K562 (cell line): ENCODE results near the gene TMEM200B. TPM values are rescaled to one million over a fixed set of nuclear protein-coding genes. Genes with fewer than 3 reads are reported as not detected.

Experiments used
- ATAC-seq: fragments of 200-7000 bp; cut with Tn5 transposase; 3 replicates; pipeline ENCODE4 v1.9.1; 2020; ENCODE audit warnings: moderate library complexity
- BruUV-seq: library from RNA; stranded (reverse); fragments of 400-500 nt; replicated peaks from 2 replicates; lab custom pipeline; 2021; lab: Mats Ljungman, UMichigan
- CTCF ChIA-PET: fragments of 300-600 bp; formaldehyde crosslinking; extraction: SDS; loops from one replicate; lab custom pipeline; 2021; ENCODE audit warnings: low intra/inter-chr PET ratio; lab: Yijun Ruan, JAX
- POLR2A ChIA-PET: fragments of 300-600, 350-650 bp; sonication (Branson Sonifier 250); formaldehyde crosslinking; extraction: SDS; loops from one replicate; lab custom pipeline; 2021; ENCODE audit warnings: antibody characterized with exemption, inconsistent platforms; lab: Yijun Ruan, JAX
- DNase-seq, 4 experiments: peaks; one replicate each; pipeline versions ENCODE4 v3.0.0 to v3.0.0-alpha.2; 2011 to 2018; ENCODE audit warnings: low spot score in 3 of 4, mixed read lengths in 3 of 4; ENCODE audit errors: extremely low read depth in 1 of 4
- FAIRE-seq: peaks from 2 replicates; lab custom pipeline; 2011; peaks lifted over from hg19 to GRCh38; lab: Jason Lieb, UNC
- H2AFZ ChIP-seq: 2 replicates; pipeline ENCODE4 v1.6.0; 2011; ENCODE audit warnings: low read depth, low read length, control low read depth, inconsistent platforms
- H3K27ac ChIP-seq: fragments of 200-600 bp; 3 replicates; pipeline ENCODE4 v1.8.0; 2011; ENCODE audit warnings: low read depth, mild to moderate bottlenecking, control low read depth, inconsistent platforms, low read length, moderate library complexity, mixed read lengths; ENCODE audit errors: extremely low read depth
- H3K27me3 ChIP-seq, 2 experiments: fragments of 300-600 bp in 1 of 2; 2 replicates in 1 of 2; 3 replicates in 1 of 2; pipeline versions ENCODE4 v1.6.0 to v1.8.0; 2011; ENCODE audit warnings: inconsistent platforms in 2 of 2, low read length in 2 of 2, mild to moderate bottlenecking in 1 of 2, mixed read lengths in 1 of 2, moderate library complexity in 1 of 2; ENCODE audit not compliant: control insufficient read depth in 2 of 2, insufficient read depth in 2 of 2
- H3K36me3 ChIP-seq: fragments of 300-600 bp; 3 replicates; pipeline ENCODE4 v1.8.0; 2011; ENCODE audit warnings: mild to moderate bottlenecking, low read length, inconsistent platforms; ENCODE audit not compliant: control insufficient read depth, insufficient read depth
- H3K4me1 ChIP-seq, 2 experiments: fragments of 200-600 bp in 1 of 2; replicated peaks in 1 of 2; 2 replicates in 1 of 2; 3 replicates in 1 of 2; pipeline versions ENCODE4 v1.5.1 to v1.8.0; 2011; ENCODE audit warnings: inconsistent platforms in 2 of 2, low read length in 2 of 2, mild to moderate bottlenecking in 1 of 2, mixed read lengths in 1 of 2, moderate library complexity in 1 of 2; ENCODE audit not compliant: control insufficient read depth in 2 of 2, insufficient read depth in 2 of 2
- H3K4me2 ChIP-seq: 2 replicates; pipeline ENCODE4 v1.6.1; 2011; ENCODE audit warnings: low read length, control low read depth, inconsistent platforms, mixed read lengths; ENCODE audit not compliant: insufficient read depth
- H3K4me3 ChIP-seq: fragments of 200-600 bp; sonication (generic), shearing (Covaris generic); 2 replicates; pipeline ENCODE4 v1.5.1; 2016; ENCODE audit warnings: control low read depth, inconsistent platforms
- H3K79me2 ChIP-seq: fragments of 200-600 bp; 3 replicates; pipeline ENCODE4 v1.8.0; 2011; ENCODE audit warnings: low read length, inconsistent platforms; ENCODE audit not compliant: control insufficient read depth, insufficient read depth
- H3K9ac ChIP-seq, 2 experiments: 2 replicates each; pipeline versions ENCODE4 v1.6.0 to v1.6.1; 2011; ENCODE audit warnings: low read depth in 2 of 2, low read length in 2 of 2, control low read depth in 1 of 2, inconsistent platforms in 1 of 2, mild to moderate bottlenecking in 1 of 2, mixed read lengths in 1 of 2; ENCODE audit not compliant: insufficient read depth in 1 of 2
- H3K9me1 ChIP-seq: one replicate; pipeline ENCODE4 v1.6.0; 2011; ENCODE audit warnings: inconsistent platforms, mild to moderate bottlenecking, low read length, moderate library complexity; ENCODE audit not compliant: control insufficient read depth, insufficient read depth
- H3K9me3 ChIP-seq: replicated peaks from 2 replicates; pipeline ENCODE4 v1.5.1; 2011; ENCODE audit warnings: low read depth, low read length, inconsistent platforms; ENCODE audit not compliant: control insufficient read depth, insufficient read depth
- H4K20me1 ChIP-seq: replicated peaks from 2 replicates; pipeline ENCODE4 v1.6.1; 2011; ENCODE audit warnings: low read length, inconsistent platforms, mixed read lengths; ENCODE audit not compliant: control insufficient read depth, insufficient read depth
- KDM1A ChIP-seq, 2 experiments: fragments of 450-650 bp; IDR thresholded peaks; 2 replicates each; pipeline ENCODE4 v1.6.1; 2016; ENCODE audit warnings: mild to moderate bottlenecking in 2 of 2
- KHSRP ChIP-seq: fragments of 450-650 bp; IDR thresholded peaks from 2 replicates; pipeline ENCODE4 v1.6.1; 2017
- RBM22 ChIP-seq: fragments of 200-400 bp; formaldehyde crosslinking; IDR thresholded peaks from 2 replicates; pipeline ENCODE4 v1.6.1; 2018; ENCODE audit warnings: low read length, low read depth; ENCODE audit not compliant: poor library complexity, severe bottlenecking
- ZNF511 ChIP-seq: sonication (generic); formaldehyde crosslinking; IDR thresholded peaks from 2 replicates; pipeline ENCODE4 v1.8.0; 2022; ENCODE audit warnings: mild to moderate bottlenecking, missing genetic modification reagents
- WGBS: fragments of 100-300 bp; shearing (Covaris generic); methylation state at CpG from one replicate; pipeline ENCODE4 v1.1.6; 2016; ENCODE audit warnings: low coverage, mixed read lengths; ENCODE audit not compliant: insufficient coverage; ENCODE audit errors: missing lambda C conversion rate; 5-methylcytosine and 5-hydroxymethylcytosine counted together
- in situ Hi-C: fragments of 300-500 bp; cut with MboI; formaldehyde crosslinking; loops from 4 replicates; pipeline ENCODE4 v1.15.0; 2018; ENCODE audit warnings: inconsistent platforms, mixed read lengths
- intact Hi-C: fragments of 100-400 bp; cut with micrococcal nuclease; formaldehyde crosslinking; loops from 2 replicates; pipeline ENCODE4 v1.14.2; 2022
- polyA plus RNA-seq, 8 experiments: library from polyadenylated mRNA; depleted of rRNA in 4 of 8; stranded (reverse) in 5 of 8; unstranded in 3 of 8; fragments of >200 nt; fragmentation: Nextera tagmentation in 2 of 8; fragmentation: Illumina TruSeq in 1 of 8; extraction: Ambion mirVana in 2 of 8; extraction: Trizol in 1 of 8; gene quantifications; 2 replicates each; pipeline versions ENCODE4 v1.2.1 to v1.2.3, GENCODE V29; 2011 to 2014; ENCODE audit warnings: inconsistent platforms in 1 of 8, missing spikeins in 1 of 8
- total RNA-seq, 7 experiments: library from RNA; depleted of rRNA in 6 of 7; stranded (reverse); fragments of >200 nt in 6 of 7; fragmentation: Illumina TruSeq in 2 of 7; extraction: Trizol in 2 of 7; gene quantifications; 2 replicates each; pipeline versions ENCODE4 v1.2.1 to v1.2.3, GENCODE V29; 2011 to 2021; ENCODE audit warnings: low replicate concordance in 1 of 7

The TMEM200B gene
- total and polyA plus RNA-seq, 9 of the 15 experiments (the other 6 are each of a cell fraction or from before 2014, with no cell fraction given) = 0.04 to 0.35 (median 0.10) TPM; not detected in 1

DNA sequence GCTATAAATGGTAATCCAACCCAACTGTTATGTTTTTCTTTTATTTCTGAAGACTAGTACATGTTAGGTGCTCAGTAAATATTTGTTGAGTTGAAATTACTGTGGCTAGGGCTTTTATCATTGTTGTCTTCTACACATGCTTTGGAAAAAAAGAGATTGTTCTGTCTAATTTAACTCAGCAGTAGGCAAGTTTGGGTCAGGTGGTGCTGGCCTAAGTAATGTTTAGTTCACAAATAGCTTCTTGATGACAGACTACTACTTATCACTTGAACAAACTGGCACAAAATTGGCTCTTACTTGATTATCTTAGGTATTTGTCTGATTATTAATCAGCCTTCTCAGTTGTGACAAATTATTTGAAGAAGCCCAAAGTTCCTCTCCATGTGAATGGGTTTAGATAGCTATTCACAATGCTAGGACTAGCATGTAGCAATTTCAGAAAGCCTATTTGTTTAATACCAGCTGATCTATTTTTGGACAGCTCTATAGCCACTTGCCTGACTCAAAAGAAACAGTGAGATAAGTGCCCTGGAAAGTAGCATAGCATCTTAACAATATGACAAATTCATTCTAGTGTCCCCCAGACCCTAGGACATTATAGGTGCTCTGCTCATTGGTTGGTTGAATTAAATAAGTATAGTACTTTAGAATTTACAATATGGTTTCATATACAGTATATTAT is 32.6 kb downstream of the TMEM200B start:
- H2AFZ ChIP-seq = no peak overlapping the region
- H3K79me2 ChIP-seq = no peaks in the 10 kb centered on the region
- POLR2A ChIA-PET = interaction anchor here (1.3 to 4.0 kb wide), 2 partner anchors 10 kb away, joined by 4 to 16 read pairs; no protein-coding TSS in a partner anchor
- H3K9ac ChIP-seq = no peak overlapping the region
- BruUV-seq = no TSS peak
- H3K27me3 ChIP-seq = no peaks in the 10 kb centered on the region
- ATAC-seq (no peak), FAIRE-seq (peak; percentile 42), DNase-seq (no peak)
- in situ Hi-C loops = no loop called here
- no peaks in the 10 kb centered on the region for H3K9me3 ChIP-seq
- CTCF ChIA-PET = no interaction called here
- no peaks in the 10 kb centered on the region for H3K9me1 ChIP-seq
- no peaks in the 10 kb centered on the region for H3K4me1 ChIP-seq
- peaks cover 58% of the 10 kb centered on the region for H3K36me3 ChIP-seq
- H3K4me3 ChIP-seq = no peak overlapping the region
- H4K20me1 ChIP-seq = no peaks in the 10 kb centered on the region
- TF ChIP-seq RBM22 = peak; percentile 20
- no peak for TF ChIP-seq ZNF511
- TF ChIP-seq, all 486 proteins: peak for 1
- Histone ChIP-seq H3K4me2 (no peak overlapping the region), H3K27ac (no peak overlapping the region)
- intact Hi-C loops = no loop called here

DNA sequence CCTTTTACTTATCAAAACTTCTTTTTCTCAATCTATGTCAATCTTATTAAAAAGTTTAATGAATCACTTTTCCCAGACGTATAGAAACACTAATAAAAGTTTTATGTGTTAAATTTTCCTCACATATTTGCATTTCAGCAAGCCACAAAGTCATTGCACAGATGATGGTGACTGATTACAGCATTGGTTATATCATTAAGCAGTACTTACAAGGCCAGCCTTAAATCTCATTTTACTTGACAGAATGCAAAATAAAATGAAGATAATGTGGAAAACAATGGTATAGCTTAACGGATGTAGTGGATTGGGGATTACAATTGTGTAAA is 39.5 kb downstream of the TMEM200B start:
- no peak overlapping the region for H3K27ac ChIP-seq
- H3K9me1 ChIP-seq = no peaks in the 10 kb centered on the region
- DNase-seq (no peak), ATAC-seq (no peak; the same call in 2 of the 3 replicates), FAIRE-seq (peak; percentile 61)
- H3K36me3 ChIP-seq = peaks cover 50% of the 10 kb centered on the region; the same call in 2 of the 3 replicates
- no peaks in the 10 kb centered on the region for H3K9me3 ChIP-seq
- H3K79me2 ChIP-seq = no peaks in the 10 kb centered on the region
- WGBS = 34% methylated on average over 2 of the region's 2 CpGs
- CTCF ChIA-PET = no interaction called here
- BruUV-seq = no TSS peak
- no peak overlapping the region for H3K4me2 ChIP-seq
- no peak overlapping the region for H2AFZ ChIP-seq
- peaks cover 0 to 14% of the 10 kb centered on the region in 2 experiments; a peak in 2 of 5 replicates for H3K4me1 ChIP-seq
- H4K20me1 ChIP-seq = no peaks in the 10 kb centered on the region
- POLR2A ChIA-PET = interaction anchor here (0.6 to 1.2 kb wide), 4 partner anchors 83 to 558 kb away, joined by 3 read pairs; partner anchors contain the start of gene SRSF4
- H3K9ac ChIP-seq = no peak overlapping the region
- intact Hi-C loops (no loop called here), in situ Hi-C loops (no loop called here)
- H3K27me3 ChIP-seq = no peaks in the 10 kb centered on the region
- TF ChIP-seq KHSRP (no peak), KDM1A (IDR thresholded peaks at IDR 0.05) (peak; percentile 6 to 9; a peak in 1 of 4 replicates)
- H3K4me3 ChIP-seq = no peak overlapping the region
